ENCODE measurements around the gene RRP12. TPM values are rescaled to one million over a fixed set of nuclear protein-coding genes. Genes with fewer than 3 reads are reported as not detected.
"Not testable (repeated sequence)": the region's sequence is repeated elsewhere in the genome, so short reads cannot be mapped to it uniquely, and the experiment has no call there.

RRP12 gene
- total RNA-seq, 2 donors from 2014 or later, result 17.7 to 29.3 TPM

GRCh38 chr10:97407211-97407951 lies 6.2 kb upstream of the RRP12 start:
- DNase-seq (ENCODE audit: low spot score) (no peak), ATAC-seq (ENCODE audit: insufficient number of reproducible peaks, low FRiP score, low read depth) (peak; percentile 87)
- H3K27ac ChIP-seq, result no peak overlapping the region
- H3K4me1 ChIP-seq (ENCODE audit: control insufficient read depth in 1 of 2, low read depth in 2 of 2), result peaks cover 4 to 5% of the 10 kb centered on the region in 2 donors
- peak overlapping the region; percentile 33 for H3K4me3 ChIP-seq
- peak; percentile 82 for TF ChIP-seq CTCF (IDR thresholded peaks at IDR 0.05)
- no peaks in the 10 kb centered on the region for H3K9me3 ChIP-seq
- H3K27me3 ChIP-seq (replicated peaks; ENCODE audit: insufficient read depth), result no peaks in the 10 kb centered on the region
- H3K36me3 ChIP-seq, result no peaks in the 10 kb centered on the region

- not testable (repeated sequence) for H3K27me3 ChIP-seq (replicated peaks; ENCODE audit: insufficient read depth); H3K9me3 ChIP-seq; DNase-seq (ENCODE audit: low spot score); H3K4me3 ChIP-seq; H3K4me1 ChIP-seq (ENCODE audit: control insufficient read depth in 1 of 2, low read depth in 2 of 2); ATAC-seq (ENCODE audit: insufficient number of reproducible peaks, low FRiP score, low read depth); H3K36me3 ChIP-seq; H3K27ac ChIP-seq
Observed at GRCh38 chr10:97406483-97406882, 5.3 kb upstream of the RRP12 start.

- no peak for ATAC-seq (ENCODE audit: insufficient number of reproducible peaks, low FRiP score, low read depth)
- DNase-seq (ENCODE audit: low spot score), result no peak
- peaks cover 4 to 5% of the 10 kb centered on the region in 2 donors for H3K4me1 ChIP-seq (ENCODE audit: control insufficient read depth in 1 of 2, low read depth in 2 of 2)
- H3K27me3 ChIP-seq (replicated peaks; ENCODE audit: insufficient read depth), result no peaks in the 10 kb centered on the region
- H3K4me3 ChIP-seq, result no peak overlapping the region
- TF ChIP-seq CTCF (IDR thresholded peaks at IDR 0.05), result no peak
- H3K9me3 ChIP-seq, result no peaks in the 10 kb centered on the region
- no peak overlapping the region for H3K27ac ChIP-seq
- no peaks in the 10 kb centered on the region for H3K36me3 ChIP-seq
Observed at GRCh38 chr10:97406064-97406463, 4.9 kb upstream of the RRP12 start.

GRCh38 chr10:97404044-97404443 lies 2.9 kb upstream of the RRP12 start:
- Histone ChIP-seq H3K27ac (no peak overlapping the region), H3K9me3 (no peaks in the 10 kb centered on the region), H3K36me3 (no peaks in the 10 kb centered on the region), H3K27me3 (replicated peaks; ENCODE audit: insufficient read depth) (no peaks in the 10 kb centered on the region), H3K4me1 (ENCODE audit: control insufficient read depth in 1 of 2, low read depth in 2 of 2) (peaks cover 11 to 15% of the 10 kb centered on the region in 2 donors), H3K4me3 (no peak overlapping the region)
- DNase-seq (ENCODE audit: low spot score) (no peak), ATAC-seq (ENCODE audit: insufficient number of reproducible peaks, low FRiP score, low read depth) (no peak)
- no peak for TF ChIP-seq CTCF (IDR thresholded peaks at IDR 0.05)

- Histone ChIP-seq H3K27me3 (replicated peaks; ENCODE audit: insufficient read depth) (no peaks in the 10 kb centered on the region), H3K27ac (peak overlapping the region; percentile 77 to 79), H3K4me3 (peak overlapping the region; percentile 93), H3K36me3 (no peaks in the 10 kb centered on the region), H3K9me3 (no peaks in the 10 kb centered on the region), H3K4me1 (ENCODE audit: control insufficient read depth in 1 of 2, low read depth in 2 of 2) (peaks cover 7 to 10% of the 10 kb centered on the region in 2 donors)
- DNase-seq (ENCODE audit: low spot score) (no peak), ATAC-seq (ENCODE audit: insufficient number of reproducible peaks, low FRiP score, low read depth) (no peak)
- no peak for TF ChIP-seq CTCF (IDR thresholded peaks at IDR 0.05)
Observed at GRCh38 chr10:97401455-97401919, 347 bp upstream of the RRP12 start.
